Measurements from ENCODE around the gene CYP24A1. TPM values are rescaled to one million over a fixed set of nuclear protein-coding genes. Genes with fewer than 3 reads are reported as not detected.

Gene CYP24A1
- total and polyA plus RNA-seq, 2 of the 8 experiments (the other 6 are each of a cell fraction or from before 2014, with no cell fraction given) = not detected

DNA sequence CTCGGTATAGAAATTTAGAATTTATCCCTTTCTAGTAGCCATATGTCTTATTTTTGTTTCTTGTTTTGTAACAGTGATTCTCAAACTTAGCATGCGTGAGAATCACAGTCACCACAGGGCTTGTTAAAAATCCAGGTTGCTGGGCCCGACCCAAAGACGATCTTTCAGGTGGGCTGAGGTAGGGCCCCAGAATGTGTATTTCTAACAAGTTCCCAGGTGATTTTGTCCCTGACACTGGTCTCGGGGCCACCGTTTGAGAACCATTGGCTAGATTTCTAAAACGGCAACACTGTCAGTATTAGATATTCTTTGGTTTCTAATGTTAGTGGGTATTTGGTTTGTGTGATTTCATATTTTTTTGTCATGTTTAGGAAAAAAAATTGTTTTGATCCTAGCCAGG lies 44.0 kb upstream of the CYP24A1 start:
- FAIRE-seq (no peak), DNase-seq (ENCODE audit: low read depth in 1 of 2, low spot score in 2 of 2) (no peak)
- peaks cover 3% of the 10 kb centered on the region; the same call in 1 of the 2 replicates for H3K79me1 ChIP-seq (ENCODE audit: low read depth, low read length)
- no peak overlapping the region for H2BK5ac ChIP-seq (ENCODE audit: low read depth, low read length)
- ChIA-PET CTCF (ENCODE audit: partially characterized antibody) (interaction anchor here (3.3 kb wide), 1 partner anchor 429 kb away, joined by 27 read pairs; no protein-coding TSS in a partner anchor), POLR2A (ENCODE audit: partially characterized antibody) (no interaction called here)
- no peaks in the 10 kb centered on the region for H3K9me3 ChIP-seq (ENCODE audit: insufficient read depth in 2 of 2, low read depth in 1 of 2, low read length in 1 of 2)
- H3K23ac ChIP-seq (ENCODE audit: insufficient read length) = no peak overlapping the region
- no peaks in the 10 kb centered on the region for H3K27me3 ChIP-seq (replicated peaks in 1 of 4; ENCODE audit: control insufficient read depth in 3 of 4, extremely low read depth in 1 of 4, insufficient read depth in 3 of 4, low read length in 3 of 4)
- H3K14ac ChIP-seq (ENCODE audit: insufficient read length) = no peak overlapping the region
- no peak overlapping the region for H4K8ac ChIP-seq (ENCODE audit: extremely low read depth, insufficient read depth, low read length)
- H2BK120ac ChIP-seq (replicated peaks; ENCODE audit: low read depth, low read length) = no peak overlapping the region
- H3K23me2 ChIP-seq (ENCODE audit: low read depth, low read length) = no peaks in the 10 kb centered on the region
- no peak overlapping the region for H2BK15ac ChIP-seq (ENCODE audit: low read length)
- H3K56ac ChIP-seq (replicated peaks; ENCODE audit: insufficient read length, low read depth, low read length) = no peak overlapping the region
- H3K36me3 ChIP-seq (ENCODE audit: control insufficient read depth in 2 of 4, insufficient read depth in 4 of 4, low read length in 3 of 4) = peaks cover 3 to 47% (median 17%) of the 10 kb centered on the region in 4 experiments
- no peak overlapping the region for H3K4me3 ChIP-seq (ENCODE audit: extremely low read depth in 1 of 4, insufficient read depth in 2 of 4, low read depth in 3 of 4, low read length in 4 of 4)
- H3K27ac ChIP-seq (ENCODE audit: low read depth, low read length) = no peak overlapping the region
- WGBS, 2 experiments (ENCODE audit: extremely low coverage in 1 of 2, insufficient coverage in 1 of 2, insufficient read length in 1 of 2, insufficient replicate concordance in 2 of 2, low coverage in 1 of 2, low lambda C conversion rate in 2 of 2, missing lambda C conversion rate in 1 of 2) = 93% methylated on average over 7 of the region's 7 CpGs; no CpG with 5 or more reads in 1 of the 2 experiments
- no peak overlapping the region for H4K5ac ChIP-seq (ENCODE audit: insufficient read length, low read depth, low read length)
- H2BK12ac ChIP-seq (ENCODE audit: low read depth, low read length) = no peak overlapping the region
- H3K4me1 ChIP-seq (replicated peaks in 1 of 4; ENCODE audit: control insufficient read depth in 3 of 4, insufficient read depth in 4 of 4, low read length in 3 of 4) = peaks cover 0 to 9% (median 8%) of the 10 kb centered on the region in 4 experiments; a peak in 5 of 7 replicates
- TF ChIP-seq, protein P1, sequence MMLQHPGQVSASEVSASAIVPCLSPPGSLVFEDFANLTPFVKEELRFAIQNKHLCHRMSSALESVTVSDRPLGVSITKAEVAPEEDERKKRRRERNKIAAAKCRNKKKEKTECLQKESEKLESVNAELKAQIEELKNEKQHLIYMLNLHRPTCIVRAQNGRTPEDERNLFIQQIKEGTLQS (IDR thresholded peaks at IDR 0.05; ENCODE audit: insufficient read depth, low read depth, low read length) = peak; percentile 66; the same call in 1 of the 2 replicates
- no peak for TF ChIP-seq CHD1 (IDR thresholded peaks at IDR 0.05; ENCODE audit: low read depth, low read length)
- H2AK5ac ChIP-seq (ENCODE audit: low read depth, low read length) = no peak overlapping the region
- no peak overlapping the region for H4K91ac ChIP-seq (replicated peaks; ENCODE audit: insufficient read length, low read length)
- H3K9ac ChIP-seq (replicated peaks in 1 of 4; ENCODE audit: extremely low read depth in 1 of 4, low read depth in 3 of 4, low read length in 3 of 4) = no peak overlapping the region
- H3K79me2 ChIP-seq (ENCODE audit: control insufficient read depth in 1 of 2, insufficient read depth in 2 of 2, low read length in 2 of 2) = peaks cover 4 to 34% of the 10 kb centered on the region in 2 experiments; a peak in 3 of 4 replicates
- no peak overlapping the region for H2BK20ac ChIP-seq (ENCODE audit: low read length)
- H3K18ac ChIP-seq (ENCODE audit: extremely low read depth, low read length) = no peak overlapping the region
- peaks cover 0 to 6% of the 10 kb centered on the region in 2 experiments for H4K20me1 ChIP-seq (replicated peaks in 1 of 2; ENCODE audit: control insufficient read depth in 1 of 2, insufficient read depth in 2 of 2, low read length in 2 of 2)
- H2AFZ ChIP-seq (ENCODE audit: low read length) = no peak overlapping the region
- H3K4me2 ChIP-seq (ENCODE audit: insufficient read depth in 1 of 2, low read depth in 2 of 2, low read length in 2 of 2) = no peak overlapping the region
- no peak overlapping the region for H3K4ac ChIP-seq (replicated peaks; ENCODE audit: insufficient read length, low read depth, low read length)
